Neuronal stem cell (in vitro differentiated cells): ENCODE results near the gene SFRP5.

Source experiments
- DNase-seq: peaks from one replicate; pipeline ENCODE4 v3.0.0-alpha.2; 2013; ENCODE audit warnings: low spot score
- H2AFZ ChIP-seq: one replicate; pipeline ENCODE4 v1.6.1; 2013; ENCODE audit warnings: mild to moderate bottlenecking, low read length, inconsistent platforms
- H2AK5ac ChIP-seq: 2 replicates; pipeline ENCODE4 v1.6.1; 2013; ENCODE audit warnings: low read depth, mild to moderate bottlenecking, inconsistent platforms, low read length, moderate library complexity, mixed read lengths
- H2BK120ac ChIP-seq: 2 replicates; pipeline ENCODE4 v1.6.1; 2013; ENCODE audit warnings: low read depth, mild to moderate bottlenecking, inconsistent platforms, low read length, moderate library complexity, mixed read lengths
- H2BK12ac ChIP-seq: one replicate; pipeline ENCODE4 v1.6.1; 2013; ENCODE audit warnings: low read length, inconsistent platforms
- H2BK15ac ChIP-seq: 2 replicates; pipeline ENCODE4 v1.6.1; 2013; ENCODE audit warnings: mild to moderate bottlenecking, low read length, inconsistent platforms, mixed read lengths
- H2BK5ac ChIP-seq: one replicate; pipeline ENCODE4 v1.6.1; 2013; ENCODE audit warnings: inconsistent platforms, mild to moderate bottlenecking, low read length, moderate library complexity
- H3K14ac ChIP-seq: one replicate; pipeline ENCODE4 v1.6.1; 2013; ENCODE audit warnings: low read length, inconsistent platforms
- H3K18ac ChIP-seq: 2 replicates; pipeline ENCODE4 v1.6.1; 2013; ENCODE audit warnings: low read length, inconsistent platforms
- H3K23ac ChIP-seq: 2 replicates; pipeline ENCODE4 v1.6.1; 2013; ENCODE audit warnings: low read depth, mild to moderate bottlenecking, mixed read lengths, low read length, inconsistent platforms; ENCODE audit not compliant: poor library complexity
- H3K27ac ChIP-seq: replicated peaks from 3 replicates; pipeline ENCODE4 v1.5.1; 2013; ENCODE audit warnings: low read length, inconsistent platforms
- H3K27me3 ChIP-seq, 3 experiments: 2 replicates each; pipeline ENCODE4 v1.6.1; 2013; ENCODE audit warnings: low read length in 3 of 3, mild to moderate bottlenecking in 2 of 3, inconsistent platforms in 1 of 3, low read depth in 1 of 3, mixed read lengths in 1 of 3, moderate library complexity in 1 of 3; ENCODE audit not compliant: control insufficient read depth in 3 of 3, insufficient read depth in 3 of 3
- H3K36me3 ChIP-seq, 2 donors: replicated peaks in 1 of 2; 2 replicates each; pipeline ENCODE4 v1.6.1; 2013; ENCODE audit warnings: low read length in 2 of 2; ENCODE audit not compliant: control insufficient read depth in 2 of 2, insufficient read depth in 2 of 2
- H3K4ac ChIP-seq: 2 replicates; pipeline ENCODE4 v1.6.1; 2013; ENCODE audit warnings: inconsistent platforms, mild to moderate bottlenecking, low read length, moderate library complexity
- H3K4me1 ChIP-seq, 2 donors: 1 replicate in 1 of 2; 2 replicates in 1 of 2; pipeline ENCODE4 v1.6.1; 2013; ENCODE audit warnings: low read length in 2 of 2, low read depth in 1 of 2; ENCODE audit not compliant: control insufficient read depth in 2 of 2, insufficient read depth in 1 of 2
- H3K4me2 ChIP-seq: one replicate; pipeline ENCODE4 v1.6.1; 2013; ENCODE audit warnings: mild to moderate bottlenecking, low read length, inconsistent platforms; ENCODE audit not compliant: insufficient read depth, poor library complexity, severe bottlenecking
- H3K4me3 ChIP-seq, 2 donors: 2 replicates each; pipeline ENCODE4 v1.5.1; 2013; ENCODE audit warnings: low read length in 2 of 2, mild to moderate bottlenecking in 2 of 2, inconsistent platforms in 1 of 2, moderate library complexity in 1 of 2
- H3K79me1 ChIP-seq: one replicate; pipeline ENCODE4 v1.6.1; 2013; ENCODE audit warnings: low read depth, mild to moderate bottlenecking, inconsistent platforms, low read length, moderate library complexity
- H3K9ac ChIP-seq: one replicate; pipeline ENCODE4 v1.6.1; 2013; ENCODE audit warnings: mild to moderate bottlenecking, low read depth, low read length, inconsistent platforms; ENCODE audit not compliant: poor library complexity
- H3K9me3 ChIP-seq, 2 donors: replicated peaks in 1 of 2; 2 replicates each; pipeline versions ENCODE3 to v1.6.1; 2013; ENCODE audit warnings: low read length in 2 of 2, mild to moderate bottlenecking in 2 of 2, inconsistent platforms in 1 of 2, low read depth in 1 of 2, mixed read lengths in 1 of 2, moderate library complexity in 1 of 2; ENCODE audit not compliant: control insufficient read depth in 2 of 2, insufficient read depth in 1 of 2
- H4K8ac ChIP-seq: one replicate; pipeline ENCODE4 v1.6.1; 2013; ENCODE audit warnings: low read depth, mild to moderate bottlenecking, inconsistent platforms, low read length, moderate library complexity
- H4K91ac ChIP-seq: one replicate; pipeline ENCODE4 v1.6.1; 2013; ENCODE audit warnings: low read length, low read depth, mild to moderate bottlenecking, inconsistent platforms; ENCODE audit not compliant: poor library complexity
- WGBS, 2 donors: extraction: QIAGEN DNeasy Blood & Tissue Kit; methylation state at CpG; one replicate each; pipeline ENCODE4 v1.1.7; 2013; ENCODE audit warnings: missing lambda C conversion rate in 2 of 2, mixed read lengths in 1 of 2; ENCODE audit not compliant: insufficient read length in 2 of 2, insufficient replicate concordance in 1 of 2; ENCODE audit errors: extremely low coverage in 2 of 2; 5-methylcytosine and 5-hydroxymethylcytosine counted together

Gene SFRP5

DNA sequence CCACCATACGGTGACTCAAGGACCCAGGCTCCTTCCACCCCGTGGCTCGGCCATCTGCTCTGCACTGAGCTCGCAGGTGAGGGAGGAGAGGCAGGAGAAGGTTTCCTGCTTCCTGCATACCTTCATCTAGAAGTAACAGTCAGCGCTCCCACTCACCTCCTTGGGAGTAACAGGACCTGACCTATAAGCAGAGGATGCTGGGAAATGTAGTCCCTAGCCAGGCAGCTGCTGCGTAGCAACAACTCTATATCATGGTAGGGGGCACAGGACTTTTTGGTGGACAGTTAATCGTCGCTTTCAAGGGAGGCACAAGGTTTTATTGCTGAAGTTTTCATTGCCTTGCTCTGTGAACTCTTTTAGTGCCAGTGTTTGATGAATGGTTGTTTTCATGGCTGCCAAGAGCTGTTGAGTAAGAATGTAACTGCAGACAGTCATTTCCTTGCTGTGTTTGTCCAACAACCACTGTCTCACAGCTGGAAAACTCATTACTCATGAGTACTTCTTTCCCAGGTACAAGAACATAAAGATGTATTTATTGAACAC is 45.1 kb downstream of the SFRP5 start:
- no peak overlapping the region for H2BK15ac ChIP-seq
- H4K8ac ChIP-seq = no peak overlapping the region
- no peaks in the 10 kb centered on the region for H3K79me1 ChIP-seq
- H3K18ac ChIP-seq = no peak overlapping the region
- no peak overlapping the region for H2BK120ac ChIP-seq
- peak overlapping the region; percentile 15 for H2AFZ ChIP-seq
- H3K27me3 ChIP-seq = no peaks in the 10 kb centered on the region
- H2BK5ac ChIP-seq = no peak overlapping the region
- no peaks in the 10 kb centered on the region for H3K36me3 ChIP-seq
- no peak overlapping the region for H4K91ac ChIP-seq
- no peak overlapping the region for H3K4ac ChIP-seq
- no peak overlapping the region for H3K14ac ChIP-seq
- H3K27ac ChIP-seq = no peak overlapping the region
- H3K4me1 ChIP-seq = no peaks in the 10 kb centered on the region
- H3K9me3 ChIP-seq = no peaks in the 10 kb centered on the region
- no peak for DNase-seq
- no peak overlapping the region for H3K4me2 ChIP-seq
- no peak overlapping the region for H3K23ac ChIP-seq
- H3K4me3 ChIP-seq = no peak overlapping the region
- no peak overlapping the region for H2BK12ac ChIP-seq
- H2AK5ac ChIP-seq = no peak overlapping the region
- WGBS, 2 donors = no CpG with 5 or more reads among the region's 8 CpGs
- no peak overlapping the region for H3K9ac ChIP-seq

DNA sequence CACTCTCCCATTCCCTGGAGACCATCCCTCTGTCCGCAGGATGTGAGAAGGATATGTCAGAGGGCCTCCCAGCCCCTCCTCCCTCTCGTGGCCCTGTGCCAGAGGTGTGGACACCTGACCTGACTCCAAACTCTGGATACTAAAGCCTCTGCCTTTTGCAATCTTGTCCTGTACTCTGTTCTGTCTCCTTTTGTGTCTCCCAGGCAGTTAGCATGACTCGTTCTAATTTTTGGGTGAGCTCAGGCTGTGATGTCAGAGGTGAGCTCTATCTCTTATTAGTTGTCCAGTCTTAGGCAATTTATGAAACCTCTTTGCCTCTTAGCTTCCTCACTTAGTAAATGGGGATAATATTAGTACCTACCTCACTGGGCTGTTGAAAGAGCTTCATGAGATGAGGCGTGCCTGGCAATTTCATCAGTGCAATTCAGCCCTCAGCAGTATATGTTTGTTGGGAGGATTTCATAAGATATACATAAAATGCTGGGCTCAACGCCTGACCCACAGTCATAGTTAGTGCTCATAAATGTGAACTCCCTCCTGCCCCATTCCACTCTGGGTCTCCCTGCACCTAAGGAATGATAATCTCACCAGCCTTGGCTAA is 47.4 kb downstream of the SFRP5 start:
- H2AFZ ChIP-seq = no peak overlapping the region
- no peak overlapping the region for H3K27ac ChIP-seq
- no peak overlapping the region for H3K18ac ChIP-seq

DNA sequence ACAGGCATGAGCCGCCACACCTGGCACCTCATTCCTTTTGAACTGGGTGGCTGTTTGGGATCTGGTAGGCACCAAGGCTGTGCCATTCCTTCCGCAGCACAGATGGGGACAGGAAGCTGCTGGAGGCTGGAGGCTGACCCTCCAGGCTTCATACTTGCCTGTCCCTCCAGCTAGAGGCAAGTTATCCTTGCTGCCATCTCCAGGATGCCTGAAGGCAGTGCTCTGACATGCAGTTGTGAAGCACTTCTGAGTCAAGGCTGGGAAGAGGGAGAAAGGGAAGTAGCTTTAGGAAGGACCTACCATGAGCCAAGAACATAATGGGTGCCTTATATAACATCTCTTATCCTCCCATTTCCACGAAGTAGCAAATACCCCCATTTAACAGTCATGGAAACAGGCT is 48.8 kb downstream of the SFRP5 start:
- no peak overlapping the region for H3K18ac ChIP-seq
- H3K23ac ChIP-seq = no peak overlapping the region
- H2BK120ac ChIP-seq = no peak overlapping the region
- H3K27ac ChIP-seq = no peak overlapping the region
- no peak overlapping the region for H3K9ac ChIP-seq
- no peak overlapping the region for H3K4me2 ChIP-seq
- no peak for DNase-seq
- H3K9me3 ChIP-seq = no peaks in the 10 kb centered on the region
- H3K27me3 ChIP-seq = no peaks in the 10 kb centered on the region
- no peak overlapping the region for H2BK5ac ChIP-seq
- no peak overlapping the region for H2BK12ac ChIP-seq
- H2AFZ ChIP-seq = no peak overlapping the region
- no peak overlapping the region for H4K91ac ChIP-seq
- H4K8ac ChIP-seq = no peak overlapping the region
- no CpG with 5 or more reads among the region's 3 CpGs for WGBS, 2 donors
- no peak overlapping the region for H2AK5ac ChIP-seq
- H3K4ac ChIP-seq = no peak overlapping the region
- H3K4me3 ChIP-seq = no peak overlapping the region
- H3K4me1 ChIP-seq = peaks cover 4 to 11% of the 10 kb centered on the region in 2 donors
- no peaks in the 10 kb centered on the region for H3K79me1 ChIP-seq
- no peak overlapping the region for H3K14ac ChIP-seq
- peak overlapping the region; percentile 1 for H2BK15ac ChIP-seq
- H3K36me3 ChIP-seq = no peaks in the 10 kb centered on the region

More for the DNA sequence above, 47.4 kb downstream of the SFRP5 start:
- no peak overlapping the region for H4K8ac ChIP-seq
- H3K9ac ChIP-seq = no peak overlapping the region
- peaks cover 0 to under 1% of the 10 kb centered on the region in 2 donors for H3K4me1 ChIP-seq
- no peak overlapping the region for H3K4me3 ChIP-seq
- H3K27me3 ChIP-seq = no peaks in the 10 kb centered on the region
- no peak overlapping the region for H2BK5ac ChIP-seq
- H3K79me1 ChIP-seq = no peaks in the 10 kb centered on the region
- H2BK15ac ChIP-seq = no peak overlapping the region
- H3K9me3 ChIP-seq = no peaks in the 10 kb centered on the region
- no peak overlapping the region for H2AK5ac ChIP-seq
- no peak overlapping the region for H3K4me2 ChIP-seq
- H3K36me3 ChIP-seq = no peaks in the 10 kb centered on the region
- H3K14ac ChIP-seq = no peak overlapping the region
- H3K4ac ChIP-seq = no peak overlapping the region
- H4K91ac ChIP-seq = no peak overlapping the region
- H3K23ac ChIP-seq = no peak overlapping the region
- no peak overlapping the region for H2BK120ac ChIP-seq
- WGBS, 2 donors = no CpG with 5 or more reads among the region's 5 CpGs
- DNase-seq = no peak
- no peak overlapping the region for H2BK12ac ChIP-seq

DNA sequence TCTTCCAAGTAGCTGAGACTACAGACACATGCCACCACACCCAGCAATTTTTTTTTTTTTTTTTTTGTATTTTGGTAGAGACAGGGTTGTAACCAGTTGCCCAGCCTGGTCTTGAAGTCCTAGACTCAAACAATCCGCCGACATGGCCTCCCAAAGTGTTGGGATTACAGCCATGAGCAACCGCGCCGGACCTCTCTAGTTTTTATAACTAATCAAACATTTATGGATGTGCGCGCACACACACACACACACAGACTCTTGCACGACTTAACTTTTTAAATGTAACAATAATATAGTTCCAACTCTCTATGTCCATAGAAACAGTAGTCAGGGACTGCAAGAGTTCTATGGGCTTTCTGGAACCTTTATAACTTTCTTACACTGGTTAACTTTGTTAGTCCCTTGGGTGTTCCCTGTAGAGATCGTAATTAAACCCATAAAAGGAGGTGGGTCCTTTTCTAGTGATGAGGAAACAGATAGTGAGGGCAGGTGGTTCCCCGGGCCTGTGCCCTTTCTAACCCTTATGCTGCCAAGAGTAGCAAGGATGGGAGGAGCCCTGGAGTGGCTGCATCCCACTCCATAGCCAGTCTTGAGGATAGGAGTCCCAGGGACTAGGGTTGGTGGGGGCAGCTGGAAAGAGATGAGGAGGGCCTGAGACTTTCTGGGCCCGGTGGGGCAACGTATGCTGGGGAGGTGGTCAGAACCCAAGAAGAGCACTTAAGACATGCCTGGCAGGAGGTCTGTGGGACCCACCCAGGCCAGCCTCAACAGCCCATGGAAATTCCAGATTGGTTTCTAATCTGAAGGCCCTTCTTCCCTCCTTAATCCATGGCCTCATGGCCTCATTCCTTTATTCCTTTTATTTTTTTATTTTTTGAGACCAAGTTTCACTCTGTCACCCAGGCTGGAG is 49.7 kb downstream of the SFRP5 start:
- H3K4me1 ChIP-seq = peaks cover 4 to 18% of the 10 kb centered on the region in 2 donors
- H2BK15ac ChIP-seq = no peak overlapping the region
- H3K4me3 ChIP-seq = no peak overlapping the region
- H2BK5ac ChIP-seq = no peak overlapping the region
- no peak overlapping the region for H2AK5ac ChIP-seq
- no peak overlapping the region for H3K18ac ChIP-seq
- no peak overlapping the region for H3K4me2 ChIP-seq
- DNase-seq = no peak
- no peak overlapping the region for H3K14ac ChIP-seq
- no peak overlapping the region for H2BK120ac ChIP-seq
- WGBS, 2 donors = no CpG with 5 or more reads among the region's 12 CpGs
- peaks cover under 1 to 4% of the 10 kb centered on the region in 2 donors for H3K36me3 ChIP-seq
- H3K9me3 ChIP-seq = no peaks in the 10 kb centered on the region
- H2BK12ac ChIP-seq = no peak overlapping the region
- no peak overlapping the region for H3K4ac ChIP-seq
- no peak overlapping the region for H4K8ac ChIP-seq
- H2AFZ ChIP-seq = no peak overlapping the region
- no peak overlapping the region for H3K23ac ChIP-seq
- H3K27me3 ChIP-seq = no peaks in the 10 kb centered on the region
- no peak overlapping the region for H4K91ac ChIP-seq
- no peak overlapping the region for H3K9ac ChIP-seq
- no peaks in the 10 kb centered on the region for H3K79me1 ChIP-seq
- H3K27ac ChIP-seq = no peak overlapping the region
